SK-N-SH (cell line): Measurements from ENCODE around the gene ZNF182.

Experiments
- CTCF ChIP-seq: fragments of 200-600 bp; sonication (generic); IDR thresholded peaks from 2 replicates; pipeline ENCODE4 v1.6.1; 2017; ENCODE audit warnings: antibody characterized with exemption, mild to moderate bottlenecking, moderate library complexity
- EP300 ChIP-seq, 2 experiments: IDR thresholded peaks; 2 replicates each; pipeline versions ENCODE4 v1.4.0 to v1.6.1; 2012; ENCODE audit warnings: borderline replicate concordance in 1 of 2, low read depth in 1 of 2, low read length in 1 of 2
- EZH2phosphoT487 ChIP-seq: fragments of 200-600 bp; sonication (generic); IDR thresholded peaks from 2 replicates; pipeline ENCODE4 v1.6.1; 2017; ENCODE audit warnings: low read depth, mixed run types, mild to moderate bottlenecking, antibody characterized with exemption, moderate library complexity, borderline replicate concordance
- MAX ChIP-seq: IDR thresholded peaks from 2 replicates; pipeline ENCODE4 v1.4.0; 2012; ENCODE audit warnings: low read depth
- PBX3 ChIP-seq: IDR thresholded peaks from 2 replicates; pipeline ENCODE4; 2012
- RXRA ChIP-seq: IDR thresholded peaks from 2 replicates; pipeline ENCODE4 v1.4.0; 2012; ENCODE audit warnings: low read depth, mild to moderate bottlenecking, borderline replicate concordance
- USF1 ChIP-seq: IDR thresholded peaks from 2 replicates; pipeline ENCODE4 v1.4.0; 2012; ENCODE audit warnings: low read depth, borderline replicate concordance
- YY1 ChIP-seq: IDR thresholded peaks from 2 replicates; pipeline ENCODE4 v1.4.0; 2012; ENCODE audit warnings: low read depth, mild to moderate bottlenecking

- TF ChIP-seq YY1 (no peak), EZH2phosphoT487 (no peak), CTCF (no peak), USF1 (no peak), PBX3 (no peak), EP300 (IDR thresholded peaks at IDR 0.05; ENCODE audit: borderline replicate concordance in 1 of 2, low read depth in 1 of 2, low read length in 1 of 2) (no peak), RXRA (no peak), MAX (no peak)
These were observed 43.4 kb downstream of the ZNF182 start for GRCh38 chrX:47960406-47960805.
